Peyer's patch (tissue), 4 donors: Measurements from ENCODE around the gene SMAD6. TPM values are rescaled to one million over a fixed set of nuclear protein-coding genes. Genes with fewer than 3 reads are reported as not detected.

Source experiments
- DNase-seq, 3 donors: peaks; one replicate each; pipeline ENCODE4 v3.0.0-alpha.2; 2017 to 2019
- H3K27ac ChIP-seq, 4 donors: fragments of 200-600 bp; sonication (generic); one replicate each; pipeline ENCODE4 v1.5.1; 2016 to 2019
- H3K27me3 ChIP-seq, 2 donors: fragments of 200-600 bp; sonication (generic); one replicate each; pipeline ENCODE4 v1.5.1; 2019
- H3K36me3 ChIP-seq, 3 donors: fragments of 200-600 bp; sonication (generic); one replicate each; pipeline ENCODE4 v1.5.1; 2016 to 2019
- H3K4me1 ChIP-seq, 4 donors: fragments of 200-600 bp; sonication (generic); one replicate each; pipeline ENCODE4 v1.5.1; 2016 to 2019
- H3K4me3 ChIP-seq, 4 donors: fragments of 200-600 bp; sonication (generic); 1 replicate in 3 of 4; 2 replicates in 1 of 4; pipeline ENCODE4 v1.5.1; 2016 to 2019; ENCODE audit warnings: mild to moderate bottlenecking in 1 of 4
- H3K9me3 ChIP-seq, 4 donors: fragments of 200-600 bp; sonication (generic); one replicate each; pipeline ENCODE4 v1.5.1; 2016 to 2019; ENCODE audit warnings: mild to moderate bottlenecking in 1 of 4
- CTCF ChIP-seq, 6 experiments: fragments of 450-650 bp in 4 of 6; fragments of 200-600 bp in 2 of 6; sonication (generic) in 1 of 6; IDR thresholded peaks; one replicate each; pipeline ENCODE4 v1.5.1; 2017 to 2019; ENCODE audit warnings: antibody characterized with exemption in 6 of 6, mild to moderate bottlenecking in 3 of 6, moderate library complexity in 1 of 6
- POLR2A ChIP-seq, 2 donors: fragments of 450-650 bp; IDR thresholded peaks; one replicate each; pipeline ENCODE4 v1.5.1; 2017; ENCODE audit warnings: antibody characterized with exemption in 2 of 2, mild to moderate bottlenecking in 2 of 2, moderate library complexity in 2 of 2
- total RNA-seq, 4 donors: library from RNA; depleted of rRNA; stranded (reverse); fragments of >200 nt; gene quantifications; one replicate each; pipeline ENCODE4 v1.1.0, GENCODE V29; 2016

SMAD6 gene
- total RNA-seq, 4 donors from 2014 or later, result 11.0 to 34.9 (median 25.5) TPM

GRCh38 chr15:66831289-66831688 lies 129.3 kb downstream of the SMAD6 start:
- Histone ChIP-seq H3K4me3 (no peak overlapping the region), H3K9me3 (no peaks in the 10 kb centered on the region), H3K27me3 (no peaks in the 10 kb centered on the region), H3K36me3 (no peaks in the 10 kb centered on the region), H3K4me1 (no peaks in the 10 kb centered on the region), H3K27ac (no peak overlapping the region)
- DNase-seq, result peak in 1 of 3 donors; percentile 14
- TF ChIP-seq CTCF (IDR thresholded peaks at IDR 0.05) (no peak), POLR2A (IDR thresholded peaks at IDR 0.05) (no peak)

DNA sequence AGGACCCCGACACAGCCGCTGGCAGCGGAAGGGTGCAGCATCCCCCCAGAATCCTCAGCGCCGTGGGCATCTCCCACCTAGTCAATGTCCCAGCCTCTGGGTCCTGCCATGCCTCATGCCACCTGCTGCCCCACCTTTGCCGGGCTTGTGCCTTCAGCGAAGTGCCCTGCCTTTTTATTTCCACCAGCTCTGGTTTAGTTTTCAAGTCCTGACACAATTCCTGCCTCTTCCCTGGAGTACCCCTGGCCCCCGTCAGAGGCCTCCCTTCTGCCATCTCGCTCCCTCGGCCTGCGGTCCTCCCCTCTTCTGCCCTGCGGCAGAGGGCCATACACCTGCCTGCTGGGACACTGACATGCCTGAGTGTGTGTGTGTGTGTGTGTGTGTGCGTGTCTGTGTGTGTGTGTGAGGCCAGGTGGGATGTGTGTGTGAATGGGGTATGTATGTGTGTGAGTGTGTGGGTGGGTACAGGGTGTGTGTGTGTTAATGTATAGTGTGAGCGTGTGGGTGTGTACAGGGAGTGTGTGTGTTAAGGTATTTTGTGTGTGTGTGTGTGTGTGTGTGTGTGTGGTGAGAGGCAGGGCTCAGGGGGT lies 129.9 kb downstream of the SMAD6 start:
- H3K4me1 ChIP-seq, result no peaks in the 10 kb centered on the region
- TF ChIP-seq POLR2A (IDR thresholded peaks at IDR 0.05), result no peak
- TF ChIP-seq CTCF (IDR thresholded peaks at IDR 0.05), result no peak
- no peaks in the 10 kb centered on the region for H3K9me3 ChIP-seq
- H3K27me3 ChIP-seq, result no peaks in the 10 kb centered on the region
- peak in 2 of 3 donors; percentile 24 to 28 for DNase-seq
- H3K27ac ChIP-seq, result no peak overlapping the region
- no peak overlapping the region for H3K4me3 ChIP-seq
- H3K36me3 ChIP-seq, result no peaks in the 10 kb centered on the region

Other genes with a start within 250 kb of the SMAD6 start
- 10 to 100 TPM; 12.2 to 26.4 (median 20.4) TPM for gene SNAPC5, start 204.5 kb upstream of the SMAD6 start, total RNA-seq
- gene RPL4, start 197.4 kb upstream of the SMAD6 start, total RNA-seq, result 1,000 to 10,000 TPM in 2 of 4 donors, 100 to 1,000 TPM in 2; 638 to 1,911 (median 945) TPM
- 10 to 100 TPM in 1 of 4 donors, 1 to 10 TPM in 3; 3.6 to 11.2 (median 6.7) TPM for gene ZWILCH, start 196.9 kb upstream of the SMAD6 start, total RNA-seq
- gene LCTL, start 136.2 kb upstream of the SMAD6 start, total RNA-seq, result not detected